HepG2 (cell line): ENCODE data around the gene ACADSB. TPM values are rescaled to one million over a fixed set of nuclear protein-coding genes. Genes with fewer than 3 reads are reported as not detected.
A peak's percentile ranks its signal among the peaks of the same experiment; 100 is the strongest.

ENCODE experiments used
- CEBPG ChIP-seq: IDR thresholded peaks from 2 replicates; pipeline ENCODE4 v1.6.1; 2016
- FOXM1 ChIP-seq: sonication (generic); formaldehyde crosslinking; IDR thresholded peaks from 2 replicates; pipeline ENCODE4 v1.5.0; 2020; ENCODE audit warnings: missing genetic modification reagents
- KDM3A ChIP-seq: IDR thresholded peaks from 2 replicates; pipeline ENCODE4 v1.6.1; 2018; ENCODE audit warnings: low read depth, missing compliant biosample characterization
- STAG1 ChIP-seq: sonication (generic); formaldehyde crosslinking; IDR thresholded peaks from 2 replicates; pipeline ENCODE4 v1.4.0; 2020; ENCODE audit warnings: missing genetic modification reagents
- TARDBP ChIP-seq: sonication (generic); formaldehyde crosslinking; IDR thresholded peaks from 2 replicates; pipeline ENCODE4 v1.8.0; 2022; ENCODE audit warnings: mild to moderate bottlenecking, missing genetic modification reagents
- ZBTB10 ChIP-seq: sonication (generic); formaldehyde crosslinking; IDR thresholded peaks from 2 replicates; pipeline ENCODE4 v1.4.0; 2020; ENCODE audit warnings: missing genetic modification reagents, borderline replicate concordance
- ZBTB39 ChIP-seq: sonication (generic); formaldehyde crosslinking; IDR thresholded peaks from 2 replicates; pipeline ENCODE4 v1.5.0; 2020; ENCODE audit warnings: missing genetic modification reagents
- ZBTB7A ChIP-seq: sonication (generic); formaldehyde crosslinking; IDR thresholded peaks from 2 replicates; pipeline ENCODE4 v1.8.0; 2022; ENCODE audit warnings: mild to moderate bottlenecking, missing genetic modification reagents
- ZFP36 ChIP-seq: fragments of 150-350 bp; IDR thresholded peaks from 2 replicates; pipeline ENCODE4 v1.6.1; 2018; ENCODE audit warnings: borderline replicate concordance, low read length, low read depth; ENCODE audit not compliant: partially characterized antibody
- ZNF20 ChIP-seq: sonication (generic); formaldehyde crosslinking; IDR thresholded peaks from 2 replicates; pipeline ENCODE4 v1.4.0; 2020; ENCODE audit warnings: mild to moderate bottlenecking, moderate library complexity, missing genetic modification reagents
- ZNF235 ChIP-seq: sonication (generic); formaldehyde crosslinking; IDR thresholded peaks from 2 replicates; pipeline ENCODE4 v1.8.1; 2023; ENCODE audit warnings: mild to moderate bottlenecking, missing genetic modification reagents, borderline replicate concordance
- ZNF468 ChIP-seq: sonication (generic); formaldehyde crosslinking; IDR thresholded peaks from 2 replicates; pipeline ENCODE4 v1.8.0; 2022; ENCODE audit warnings: mild to moderate bottlenecking, moderate library complexity, missing genetic modification reagents
- ZNF552 ChIP-seq: sonication (generic); formaldehyde crosslinking; IDR thresholded peaks from 2 replicates; pipeline ENCODE4 v1.9.0; 2022; ENCODE audit warnings: missing genetic modification reagents, mild to moderate bottlenecking, borderline replicate concordance
- ZNF589 ChIP-seq: sonication (generic); formaldehyde crosslinking; conservative IDR thresholded peaks from 2 replicates; pipeline ENCODE4 v1.8.0; 2022; ENCODE audit warnings: mild to moderate bottlenecking, moderate library complexity, missing genetic modification reagents
- ZNF646 ChIP-seq: sonication (generic); formaldehyde crosslinking; IDR thresholded peaks from 2 replicates; pipeline ENCODE4 v1.9.0; 2021; ENCODE audit warnings: mild to moderate bottlenecking, missing genetic modification reagents
- polyA plus RNA-seq, 8 experiments: library from polyadenylated mRNA; depleted of rRNA in 3 of 8; stranded (reverse) in 7 of 8; unstranded in 1 of 8; fragments of >200 nt; fragmentation: Illumina TruSeq in 4 of 8; extraction: Trizol in 4 of 8; gene quantifications; 2 replicates each; pipeline versions ENCODE4 v1.2.1 to v1.2.3, GENCODE V29; 2011 to 2016; ENCODE audit warnings: low read depth in 4 of 8, missing spikeins in 1 of 8, mixed read lengths in 1 of 8; ENCODE audit not compliant: insufficient read depth in 1 of 8
- total RNA-seq, 5 experiments: library from RNA; depleted of rRNA; stranded (reverse); fragments of >200 nt; fragmentation: Illumina TruSeq; extraction: Trizol; gene quantifications; 2 replicates each; pipeline ENCODE4 v1.2.3, GENCODE V29; 2016; ENCODE audit warnings: low read depth in 1 of 5

Gene ACADSB
- total and polyA plus RNA-seq, 2 of the 13 experiments (the other 11 are each of a cell fraction or from before 2014, with no cell fraction given) = 80.0 to 87.6 TPM

- TF ChIP-seq KDM3A (CRISPR knock-in tag) = peak; percentile 37; the same call in 1 of the 2 replicates
- no peak for TF ChIP-seq ZNF20 (CRISPR knock-in tag)
- TF ChIP-seq TARDBP = no peak
- no peak for TF ChIP-seq ZNF235 (CRISPR knock-in tag)
- peak; percentile 43; the same call in 1 of the 2 replicates for TF ChIP-seq CEBPG (CRISPR knock-in tag)
- no peak for TF ChIP-seq ZNF646
- TF ChIP-seq STAG1 (CRISPR knock-in tag) = peak; percentile 57
- TF ChIP-seq ZNF552 (CRISPR knock-in tag) = peak; percentile 67; the same call in 1 of the 2 replicates
- no peak for TF ChIP-seq ZNF468
- peak; percentile 65 for TF ChIP-seq ZBTB7A (CRISPR knock-in tag)
- TF ChIP-seq FOXM1 (CRISPR knock-in tag) = no peak
- peak; percentile 57 for TF ChIP-seq ZNF589 (CRISPR knock-in tag)
- 0 out of 2 replicates have a peak, but pooled peaks have one; percentile 63 for TF ChIP-seq ZBTB10 (CRISPR knock-in tag)
- no peak for TF ChIP-seq ZFP36
- no peak for TF ChIP-seq ZBTB39 (CRISPR knock-in tag)
Observed at GRCh38 chr10:122980209-122981065, 28.4 kb upstream of the ACADSB start, which contains the start of gene PSTK (continued).
